Caco-2 (cell line): ENCODE data around the gene GLTP. TPM values are rescaled to one million over a fixed set of nuclear protein-coding genes. Genes with fewer than 3 reads are reported as not detected.
A peak's percentile ranks its signal among the peaks of the same experiment; 100 is the strongest.

Source experiments
- BruUV-seq: library from RNA; stranded (reverse); fragments of 400-500 nt; replicated peaks from 2 replicates; lab custom pipeline; 2021; lab: Mats Ljungman, UMichigan
- CTCF ChIA-PET: fragments of 300-600 bp; sonication (Branson Sonifier 250); formaldehyde crosslinking; loops from one replicate; lab custom pipeline; 2022; ENCODE audit warnings: antibody characterized with exemption; lab: Charles Lee
- POLR2A ChIA-PET: fragments of 300-600 bp; sonication (Branson Sonifier 250); formaldehyde crosslinking; loops from one replicate; lab custom pipeline; 2022; ENCODE audit warnings: antibody characterized with exemption; lab: Charles Lee
- DNase-seq, 2 experiments: peaks; one replicate each; pipeline versions ENCODE4 v3.0.0 to v3.0.0-alpha.2; 2020 to 2022
- H3K27me3 ChIP-seq: replicated peaks from 2 replicates; pipeline ENCODE4 v1.6.0; 2011; ENCODE audit warnings: low read length; ENCODE audit not compliant: control insufficient read depth, insufficient read depth
- H3K36me3 ChIP-seq: 2 replicates; pipeline ENCODE4 v1.5.1; 2011; ENCODE audit warnings: low read length; ENCODE audit not compliant: control insufficient read depth, insufficient read depth
- H3K4me1 ChIP-seq: fragments of 250-450 bp; sonication (Bioruptor Pico); 2 replicates; pipeline ENCODE4 v1.5.1; 2020; ENCODE audit warnings: mild to moderate bottlenecking
- H3K4me3 ChIP-seq: 2 replicates; pipeline ENCODE4 v1.5.1; 2011; ENCODE audit warnings: low read depth, mild to moderate bottlenecking, control low read depth, low read length
- H3K9me3 ChIP-seq: fragments of 250-450 bp; sonication (Bioruptor Pico); 2 replicates; pipeline ENCODE4 v1.5.1; 2020; ENCODE audit warnings: mild to moderate bottlenecking, moderate library complexity
- H3K27ac Mint-ChIP-seq: one replicate; pipeline ENCODE4 v1.8.0; 2022; ENCODE audit warnings: mixed read lengths; ENCODE audit not compliant: unreplicated experiment
- H3K27me3 Mint-ChIP-seq: one replicate; pipeline ENCODE4 v1.8.0; 2022; ENCODE audit warnings: mixed read lengths; ENCODE audit not compliant: insufficient read depth, unreplicated experiment
- H3K36me3 Mint-ChIP-seq: one replicate; pipeline ENCODE4 v1.8.0; 2022; ENCODE audit warnings: mild to moderate bottlenecking, mixed read lengths; ENCODE audit not compliant: insufficient read depth, unreplicated experiment
- H3K4me1 Mint-ChIP-seq: one replicate; pipeline ENCODE4 v1.8.0; 2022; ENCODE audit warnings: low read depth, mixed read lengths; ENCODE audit not compliant: unreplicated experiment
- H3K4me3 Mint-ChIP-seq: one replicate; pipeline ENCODE4 v1.8.0; 2022; ENCODE audit warnings: mild to moderate bottlenecking, moderate library complexity, mixed read lengths; ENCODE audit not compliant: unreplicated experiment
- H3K9me3 Mint-ChIP-seq: one replicate; pipeline ENCODE4 v1.8.0; 2022; ENCODE audit warnings: mixed read lengths; ENCODE audit not compliant: unreplicated experiment
- CTCF ChIP-seq, 2 experiments: fragments of 200-600 bp in 1 of 2; IDR thresholded peaks; 1 replicate in 1 of 2; 2 replicates in 1 of 2; pipeline versions ENCODE4 v1.5.1 to v1.8.0; 2011 to 2022; ENCODE audit warnings: antibody characterized with exemption in 1 of 2, control low read depth in 1 of 2, inconsistent platforms in 1 of 2, low read depth in 1 of 2, low read length in 1 of 2, mild to moderate bottlenecking in 1 of 2, moderate library complexity in 1 of 2; ENCODE audit not compliant: insufficient read depth in 1 of 2, severe bottlenecking in 1 of 2, unreplicated experiment in 1 of 2
- intact Hi-C: fragments of 100-400 bp; cut with micrococcal nuclease; formaldehyde crosslinking; loops from one replicate; pipeline ENCODE4 v1.10.0; 2022; ENCODE audit not compliant: unreplicated experiment
- total RNA-seq: library from RNA; stranded (reverse); gene quantifications from 2 replicates; pipeline ENCODE4 v1.2.3, GENCODE V29; 2022

The GLTP gene
- total RNA-seq, 1 experiment from 2014 or later, result 14.9 TPM

- ChIA-PET POLR2A (no interaction called here), CTCF (no interaction called here)
- H3K9me3 ChIP-seq, result no peaks in the 10 kb centered on the region
- no TSS peak for BruUV-seq
- no peaks in the 10 kb centered on the region for H3K4me1 Mint-ChIP-seq
- TF ChIP-seq CTCF (IDR thresholded peaks at IDR 0.05; ENCODE audit: insufficient read depth in 1 of 2, low read depth in 1 of 2, low read length in 1 of 2, severe bottlenecking in 1 of 2, unreplicated experiment in 1 of 2), result no peak
- intact Hi-C loops, result no loop called here
- H3K4me1 ChIP-seq, result peaks cover 14% of the 10 kb centered on the region
- no peaks in the 10 kb centered on the region; the same call in 1 of the 2 replicates for H3K27me3 ChIP-seq
- no peaks in the 10 kb centered on the region for H3K27me3 Mint-ChIP-seq
- no peaks in the 10 kb centered on the region for H3K9me3 Mint-ChIP-seq
- H3K27ac Mint-ChIP-seq, result peak overlapping the region; percentile 13
- no peaks in the 10 kb centered on the region for H3K36me3 ChIP-seq
- no peak overlapping the region for H3K4me3 Mint-ChIP-seq
- DNase-seq, result peak; percentile 39 to 50
- no peak overlapping the region for H3K4me3 ChIP-seq
- no peaks in the 10 kb centered on the region for H3K36me3 Mint-ChIP-seq
Observed at GRCh38 chr12:109820816-109821381, 59.4 kb downstream of the GLTP start.

- BruUV-seq, result no TSS peak
- H3K27me3 ChIP-seq, result no peaks in the 10 kb centered on the region
- Mint-ChIP-seq H3K9me3 (no peaks in the 10 kb centered on the region), H3K27ac (no peak overlapping the region), H3K4me3 (no peak overlapping the region), H3K27me3 (no peaks in the 10 kb centered on the region), H3K4me1 (no peaks in the 10 kb centered on the region), H3K36me3 (no peaks in the 10 kb centered on the region)
- no peak for DNase-seq
- no peak for TF ChIP-seq CTCF (IDR thresholded peaks at IDR 0.05; ENCODE audit: insufficient read depth in 1 of 2, low read depth in 1 of 2, low read length in 1 of 2, severe bottlenecking in 1 of 2, unreplicated experiment in 1 of 2)
- H3K9me3 ChIP-seq, result no peaks in the 10 kb centered on the region
- H3K36me3 ChIP-seq, result no peaks in the 10 kb centered on the region
- ChIA-PET POLR2A (no interaction called here), CTCF (no interaction called here)
- intact Hi-C loops, result no loop called here
- no peak overlapping the region for H3K4me3 ChIP-seq
- H3K4me1 ChIP-seq, result peaks cover 14% of the 10 kb centered on the region
Observed at GRCh38 chr12:109818905-109819500, 61.3 kb downstream of the GLTP start.

- Mint-ChIP-seq H3K9me3 (no peaks in the 10 kb centered on the region), H3K4me1 (no peaks in the 10 kb centered on the region), H3K4me3 (no peak overlapping the region), H3K27me3 (no peaks in the 10 kb centered on the region), H3K27ac (no peak overlapping the region), H3K36me3 (no peaks in the 10 kb centered on the region)
- H3K36me3 ChIP-seq, result no peaks in the 10 kb centered on the region
- intact Hi-C loops, result no loop called here
- TF ChIP-seq CTCF (IDR thresholded peaks at IDR 0.05; ENCODE audit: insufficient read depth in 1 of 2, low read depth in 1 of 2, low read length in 1 of 2, severe bottlenecking in 1 of 2, unreplicated experiment in 1 of 2), result no peak
- CTCF ChIA-PET, result no interaction called here
- no peaks in the 10 kb centered on the region for H3K27me3 ChIP-seq
- POLR2A ChIA-PET, result no interaction called here
- H3K9me3 ChIP-seq, result no peaks in the 10 kb centered on the region
- BruUV-seq, result no TSS peak
- no peak overlapping the region for H3K4me3 ChIP-seq
- peaks cover 14% of the 10 kb centered on the region for H3K4me1 ChIP-seq
- DNase-seq, result no peak
Observed at GRCh38 chr12:109818253-109818652, 62.1 kb downstream of the GLTP start.
